Eye (tissue), 1 donor: ENCODE data around the gene RAB28.

Source experiments
- DNase-seq: peaks from one replicate; pipeline ENCODE4 v3.0.0-alpha.2; 2015

RAB28 gene

DNA sequence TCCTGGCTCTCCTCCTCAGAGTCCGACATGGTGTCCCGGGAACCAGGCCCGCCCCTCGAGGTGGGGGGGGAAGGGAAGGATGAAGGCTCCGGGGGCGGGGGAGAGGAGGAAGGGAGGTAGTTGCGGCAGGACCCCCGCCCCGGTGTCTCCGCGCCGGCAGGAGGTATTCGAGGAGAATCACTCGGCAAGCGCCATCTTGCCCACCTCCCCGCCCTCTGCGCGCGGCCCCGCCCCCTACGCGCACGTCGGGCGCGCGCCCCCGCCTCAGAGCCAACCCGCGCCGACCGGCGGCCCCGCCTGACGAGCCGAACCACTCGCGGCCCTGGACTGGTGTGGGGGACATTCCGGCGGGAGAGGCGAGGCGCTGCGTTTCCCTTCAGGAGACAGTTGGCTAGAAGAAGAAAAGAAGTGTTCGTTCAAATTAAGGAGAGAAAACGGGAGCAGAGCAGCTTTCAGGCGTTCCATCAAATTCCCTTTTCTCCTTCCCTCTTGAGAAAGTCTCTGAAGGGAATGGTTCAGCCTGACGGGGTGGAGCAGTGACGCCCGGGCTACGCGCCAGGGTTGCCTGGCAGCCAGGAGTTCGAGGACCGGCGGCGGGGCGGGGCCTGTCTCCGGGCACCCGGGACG, at the start of gene RAB28:
Gene RAB28 (minus strand): TSS at position 219 of the 627 bp plus-strand sequence.
- DNase-seq = peak; percentile 98

DNA sequence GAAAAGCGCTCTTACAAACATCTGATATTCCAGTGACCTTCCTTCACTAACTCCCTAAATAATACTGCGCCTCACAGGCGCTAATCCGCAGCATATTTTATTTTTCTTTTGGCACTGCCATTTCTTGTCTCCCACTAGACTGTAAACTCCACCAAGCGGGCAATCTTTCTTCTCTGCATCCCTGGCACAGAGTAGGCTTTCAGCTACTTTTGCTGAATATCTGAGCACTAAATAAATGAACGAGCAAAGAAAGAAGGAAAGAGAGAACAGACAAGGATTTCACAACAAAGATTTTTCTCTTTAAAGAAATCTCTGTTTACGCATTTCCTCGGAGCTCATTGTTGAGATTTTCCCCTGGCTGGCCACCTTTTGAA, 47.5 kb upstream of the RAB28 start:
- no peak for DNase-seq

DNA sequence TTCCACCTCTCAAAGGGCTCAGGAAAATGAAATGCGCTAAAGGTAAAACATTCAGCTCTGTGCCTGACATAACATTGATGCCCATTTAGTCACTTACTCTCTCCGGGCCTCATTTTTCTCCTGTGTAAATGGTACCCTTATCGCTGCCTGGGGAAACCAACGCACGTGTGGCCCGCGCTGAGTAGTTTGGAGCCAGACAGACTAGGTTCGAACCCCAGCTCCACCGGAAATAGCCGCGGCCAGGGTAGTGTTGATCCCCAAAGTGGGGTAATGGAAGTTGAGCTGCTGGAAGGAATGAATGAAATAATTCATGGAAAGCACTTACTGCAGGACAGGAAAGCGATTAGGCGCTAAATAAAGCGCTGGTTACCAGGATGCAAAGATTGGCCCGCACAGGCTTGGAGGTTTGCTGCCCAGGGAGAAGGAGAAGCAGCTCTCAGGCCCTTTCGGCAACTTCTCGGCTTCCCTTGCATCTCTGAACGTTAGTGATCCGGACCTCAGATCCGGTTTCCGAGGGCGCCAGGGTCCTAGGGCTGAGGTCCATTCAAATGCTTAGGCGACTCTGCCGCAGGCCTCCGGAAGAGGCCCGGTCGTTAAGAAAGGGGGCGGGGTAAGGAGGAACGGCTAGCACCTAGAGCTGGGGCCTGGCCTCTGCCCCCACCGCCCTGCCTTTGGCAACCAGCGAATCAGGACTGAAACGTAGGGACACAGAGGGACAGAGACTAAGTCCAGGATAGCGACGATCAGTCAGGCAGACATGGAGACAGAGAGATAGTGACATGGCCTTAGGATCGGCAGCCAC, 46.9 kb upstream of the RAB28 start:
- DNase-seq = peak; percentile 51

DNA sequence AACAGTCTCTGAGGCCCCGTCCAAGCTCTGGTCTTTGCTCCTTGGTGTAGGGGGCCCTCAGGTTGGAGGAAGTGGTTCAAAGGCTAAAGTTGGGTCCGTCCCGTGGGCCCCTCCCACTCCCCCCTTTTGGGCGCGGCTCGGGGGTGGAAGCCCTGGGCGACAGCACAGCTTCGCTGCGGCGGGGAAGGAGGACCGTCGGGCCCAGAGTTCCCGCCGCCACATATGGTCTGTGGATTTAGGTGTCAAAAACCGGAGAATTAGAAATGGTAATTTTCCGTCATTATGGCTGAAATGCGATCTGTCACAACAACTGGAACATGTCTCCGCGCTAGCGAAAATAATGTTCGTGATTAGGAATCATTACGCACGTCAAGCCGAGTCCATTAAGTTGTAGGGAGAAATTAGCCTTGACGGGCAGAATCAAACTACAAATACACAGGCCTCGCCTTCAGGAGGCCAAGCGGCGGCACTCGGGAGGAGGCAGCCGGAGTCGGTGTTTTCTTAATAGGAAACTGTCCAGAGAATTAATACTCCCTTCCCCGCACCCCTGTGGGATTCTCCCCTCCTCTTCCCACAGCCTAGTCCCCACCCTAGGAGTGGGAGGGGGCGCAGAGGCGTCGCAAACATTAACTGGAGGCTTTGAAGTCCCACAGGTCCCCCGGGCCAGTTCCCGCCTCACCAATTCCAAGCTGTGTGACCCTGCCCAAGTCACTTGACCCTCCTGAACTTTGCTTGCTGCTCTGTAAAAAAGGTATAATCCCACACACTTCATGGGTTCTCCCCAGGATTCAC, 45.2 kb upstream of the RAB28 start:
- peak; percentile 62 for DNase-seq

DNA sequence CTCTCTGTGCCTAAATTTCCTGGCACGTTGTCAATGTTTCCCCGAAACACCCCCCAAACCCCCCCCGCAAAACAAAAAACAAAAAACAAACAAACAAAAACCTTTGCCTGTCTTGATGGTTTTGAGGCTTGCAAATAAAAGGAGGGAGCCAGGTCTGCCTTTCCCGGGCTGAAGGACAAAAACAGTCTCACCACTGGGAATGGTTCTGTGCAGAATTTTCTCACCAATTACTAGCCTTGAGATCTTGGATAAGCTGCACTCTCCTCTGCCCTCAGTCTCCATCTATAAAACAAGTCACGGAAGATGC, 44.6 kb upstream of the RAB28 start:
- DNase-seq = peak; percentile 52

DNA sequence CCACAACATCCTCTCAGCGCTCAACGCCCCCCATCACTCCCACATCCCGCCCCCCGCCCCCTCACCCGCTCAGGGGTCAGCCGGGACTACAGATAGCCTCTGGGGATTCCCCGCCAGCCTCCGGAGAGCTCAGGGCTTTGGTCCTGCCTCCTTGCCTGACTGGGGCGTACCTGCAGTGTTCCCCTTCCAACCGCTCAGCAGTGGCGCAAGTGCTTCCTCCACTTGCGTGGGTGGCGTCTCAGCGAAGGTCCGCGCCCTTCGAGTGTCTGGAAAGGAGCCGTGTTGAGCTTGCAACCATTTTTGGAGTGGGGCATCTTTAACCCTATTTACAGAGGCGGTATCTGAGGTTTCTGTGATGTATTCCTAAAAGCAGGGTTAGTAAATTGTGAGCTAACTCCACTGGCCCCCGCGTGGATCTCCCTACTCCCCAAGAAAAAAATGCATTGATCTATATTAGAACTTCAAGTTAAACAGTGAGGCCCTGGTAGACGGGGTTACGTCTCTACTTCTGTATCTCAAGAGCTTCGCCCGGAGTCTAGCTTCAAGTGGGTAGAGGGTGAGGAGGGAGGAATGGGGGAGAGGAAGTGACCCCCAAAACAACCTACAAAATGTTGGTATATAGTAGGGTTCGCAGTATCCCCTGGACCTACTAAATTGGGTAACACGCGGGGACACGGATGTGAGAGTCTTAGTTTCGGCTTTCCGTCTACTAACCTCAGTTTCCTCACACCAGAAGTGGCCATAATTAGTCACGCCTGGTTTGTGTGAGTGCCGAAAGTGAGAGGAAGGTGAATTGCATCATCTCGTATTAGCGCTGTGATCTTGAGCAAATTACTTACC, 44.1 kb upstream of the RAB28 start:
- peak; percentile 41 for DNase-seq

DNA sequence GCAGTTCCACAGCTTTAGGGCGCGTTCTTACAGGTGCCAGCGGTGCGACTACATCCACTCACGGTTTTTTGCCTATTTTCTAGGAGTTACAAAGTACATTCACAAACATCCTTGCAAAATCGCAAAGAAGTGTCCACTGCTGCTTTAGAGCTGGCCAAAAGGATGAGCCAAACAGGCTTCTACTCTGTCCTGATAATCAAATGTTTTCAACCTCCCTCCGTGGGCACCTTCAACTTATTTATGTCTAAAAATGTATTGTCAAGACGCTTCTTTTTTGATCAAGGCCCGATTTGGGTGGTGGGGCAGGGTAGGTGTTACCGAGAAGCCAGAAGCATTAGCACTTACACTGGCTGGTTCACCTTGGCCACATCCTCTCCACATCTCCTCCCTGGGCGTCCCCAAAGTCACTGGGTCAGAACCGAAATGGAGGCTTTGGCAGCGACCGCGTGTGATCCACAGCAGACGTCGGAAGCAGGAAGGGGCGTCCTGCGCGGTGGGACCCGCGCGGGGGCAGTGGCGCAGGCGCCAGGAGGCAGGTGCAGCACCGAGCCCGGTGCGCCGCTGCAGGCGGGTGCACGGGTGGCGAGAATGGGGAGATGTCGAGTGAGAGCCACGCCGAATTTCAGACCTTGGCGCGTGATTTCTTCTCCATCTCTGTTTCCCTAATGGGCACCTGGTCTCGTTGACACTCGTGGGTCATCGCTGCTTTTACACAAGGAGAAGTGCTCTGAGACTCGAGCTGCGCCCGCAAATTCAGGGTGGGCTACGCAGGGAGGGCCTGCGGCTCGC, 43.2 kb upstream of the RAB28 start:
- peak; percentile 31 for DNase-seq

DNA sequence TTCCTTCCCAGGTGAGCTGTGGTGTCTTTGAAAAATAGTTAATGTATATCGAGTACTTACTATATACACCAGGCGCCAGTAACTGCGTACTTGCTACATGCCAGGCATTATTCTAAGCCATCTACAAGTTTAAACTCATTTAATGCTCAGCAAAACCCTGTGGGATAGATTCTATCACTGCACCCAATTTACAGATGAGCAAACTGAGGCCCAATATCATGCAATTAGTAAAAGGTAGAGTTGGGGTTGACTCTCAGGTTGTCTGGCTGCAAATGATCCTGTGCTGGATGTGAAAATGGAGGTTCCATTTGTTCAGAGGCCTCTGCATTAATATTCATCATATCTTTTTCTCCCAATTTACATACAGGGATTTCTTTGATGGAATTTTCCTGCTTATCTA, 42.5 kb upstream of the RAB28 start:
- no peak for DNase-seq

DNA sequence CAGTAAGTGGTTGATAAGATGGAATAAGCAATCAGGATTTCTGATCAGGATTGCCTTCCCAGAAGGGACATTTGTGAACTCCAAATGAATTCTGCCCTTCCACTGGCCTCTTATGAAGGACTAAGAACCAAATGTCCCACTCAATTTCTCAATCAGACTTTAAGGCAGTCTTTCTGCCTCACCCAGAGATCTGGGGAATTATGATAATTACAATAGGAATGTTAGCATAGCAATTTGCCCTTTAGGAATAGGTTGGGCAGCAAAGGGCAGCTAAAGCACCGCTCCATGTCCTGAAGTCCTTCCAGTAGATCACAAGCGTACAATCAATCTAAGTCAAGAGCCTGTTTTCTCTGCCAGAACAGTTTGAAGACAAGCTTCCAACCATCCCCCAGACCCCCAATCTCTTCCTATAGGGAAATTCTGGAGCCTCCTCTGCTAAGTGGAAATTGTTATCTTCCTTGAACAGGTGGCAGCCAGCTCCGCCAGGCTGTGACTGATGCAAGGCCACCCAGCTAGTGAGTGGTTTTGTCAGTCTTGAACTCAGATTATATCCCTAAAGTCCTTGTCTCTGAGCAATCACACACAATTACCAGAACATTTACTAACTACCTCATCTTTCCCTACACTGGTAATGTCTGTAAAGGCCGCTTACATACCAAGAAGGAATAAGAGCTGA, 41.6 kb upstream of the RAB28 start:
- DNase-seq = peak; percentile 18

DNA sequence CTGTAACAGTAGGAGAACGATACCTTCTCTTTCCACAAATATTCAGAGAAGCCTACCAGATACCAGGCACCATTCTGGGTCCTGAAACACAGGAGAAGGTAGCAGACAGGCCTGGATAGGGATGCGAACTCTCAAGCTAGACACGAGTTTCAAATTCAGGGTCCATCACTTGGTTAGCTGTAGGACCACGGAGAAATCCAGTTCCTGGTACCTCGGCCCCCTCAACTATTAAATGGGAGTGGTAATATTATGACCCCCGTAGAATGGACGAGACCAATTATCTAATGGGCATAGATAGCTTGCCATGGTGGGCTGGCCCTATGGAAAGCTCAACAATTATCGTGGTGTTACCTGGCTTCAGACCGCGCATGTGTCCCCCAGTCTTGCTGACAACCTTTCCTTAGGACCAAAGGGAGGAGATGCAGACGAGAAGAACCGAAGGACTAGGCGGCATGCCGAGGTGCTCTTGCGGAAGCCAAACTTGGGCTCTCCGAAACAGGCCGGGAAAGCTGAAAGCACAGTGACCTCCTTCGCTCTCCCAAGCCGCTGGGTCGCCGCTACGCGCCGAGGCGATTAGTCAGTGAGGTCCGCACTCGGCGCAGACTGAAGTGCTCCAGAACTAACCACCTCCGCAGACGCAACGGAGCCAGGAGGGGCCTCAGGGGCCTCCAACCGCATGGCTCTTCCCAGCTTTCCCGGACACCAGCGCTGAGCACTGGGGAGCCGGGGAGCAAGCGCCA, 40.5 kb upstream of the RAB28 start:
- DNase-seq = peak; percentile 49

DNA sequence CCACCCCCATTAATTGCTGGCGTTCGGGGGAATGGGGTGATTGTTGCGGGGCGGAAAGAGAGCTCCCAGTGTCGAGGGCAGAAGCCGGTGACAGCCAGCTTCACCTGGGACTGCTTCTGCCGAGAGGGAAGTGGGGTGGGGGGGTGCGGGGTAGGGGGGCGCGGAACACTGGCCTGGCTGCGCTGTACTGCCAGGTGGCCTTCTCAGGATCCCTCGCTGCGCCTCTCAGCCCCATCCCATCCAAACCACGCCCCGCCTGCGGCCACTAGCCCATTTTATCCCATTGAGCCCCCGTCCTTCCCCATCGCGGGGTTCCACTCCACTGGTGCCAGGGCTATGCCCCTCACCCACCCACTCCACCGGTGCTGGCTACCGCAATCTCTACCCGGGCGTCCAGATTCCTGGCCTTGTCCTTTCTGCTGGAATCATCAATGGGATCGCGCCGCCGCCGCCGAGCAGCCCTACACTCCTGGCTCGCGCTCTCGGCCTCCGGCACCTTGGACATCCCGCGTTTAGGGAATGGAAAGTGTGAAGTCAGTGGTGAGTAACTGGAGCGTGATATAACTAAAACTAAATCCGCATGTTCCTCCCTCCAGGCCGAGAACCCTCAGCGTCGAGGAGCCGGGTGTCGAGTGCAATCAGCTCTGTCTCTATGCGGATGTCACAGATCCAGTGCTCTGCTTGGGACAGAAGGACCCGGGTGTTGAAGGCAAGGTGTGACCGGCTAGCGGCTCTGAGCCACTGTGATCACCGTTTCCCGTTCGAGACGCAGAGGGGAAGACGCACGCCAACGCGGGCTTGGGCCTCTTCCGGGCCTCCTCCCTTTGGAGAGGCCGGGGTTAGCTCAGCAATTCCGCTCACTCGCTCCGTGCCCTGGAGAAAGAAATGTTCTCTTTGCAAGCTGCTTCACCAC, 39.7 kb upstream of the RAB28 start:
- peak; percentile 48 for DNase-seq

DNA sequence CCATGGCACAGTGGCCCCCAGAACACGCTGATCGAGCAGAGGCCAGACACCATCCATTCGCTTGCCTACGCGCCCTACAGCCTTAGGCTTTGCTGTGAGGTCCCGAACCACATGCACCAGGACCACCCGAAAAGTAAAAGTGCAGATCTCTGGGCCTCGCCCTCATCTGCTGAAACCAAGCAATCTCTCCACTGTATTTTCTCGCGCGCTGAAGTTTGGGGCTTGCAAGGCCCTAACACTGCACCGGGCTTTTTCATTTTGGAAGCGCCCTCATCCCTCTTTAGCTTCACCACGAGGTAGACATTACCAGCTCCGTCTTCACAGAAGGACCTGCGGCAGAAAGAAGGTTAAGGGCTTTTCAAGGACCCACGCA, 39.0 kb upstream of the RAB28 start:
- DNase-seq = peak; percentile 50

DNA sequence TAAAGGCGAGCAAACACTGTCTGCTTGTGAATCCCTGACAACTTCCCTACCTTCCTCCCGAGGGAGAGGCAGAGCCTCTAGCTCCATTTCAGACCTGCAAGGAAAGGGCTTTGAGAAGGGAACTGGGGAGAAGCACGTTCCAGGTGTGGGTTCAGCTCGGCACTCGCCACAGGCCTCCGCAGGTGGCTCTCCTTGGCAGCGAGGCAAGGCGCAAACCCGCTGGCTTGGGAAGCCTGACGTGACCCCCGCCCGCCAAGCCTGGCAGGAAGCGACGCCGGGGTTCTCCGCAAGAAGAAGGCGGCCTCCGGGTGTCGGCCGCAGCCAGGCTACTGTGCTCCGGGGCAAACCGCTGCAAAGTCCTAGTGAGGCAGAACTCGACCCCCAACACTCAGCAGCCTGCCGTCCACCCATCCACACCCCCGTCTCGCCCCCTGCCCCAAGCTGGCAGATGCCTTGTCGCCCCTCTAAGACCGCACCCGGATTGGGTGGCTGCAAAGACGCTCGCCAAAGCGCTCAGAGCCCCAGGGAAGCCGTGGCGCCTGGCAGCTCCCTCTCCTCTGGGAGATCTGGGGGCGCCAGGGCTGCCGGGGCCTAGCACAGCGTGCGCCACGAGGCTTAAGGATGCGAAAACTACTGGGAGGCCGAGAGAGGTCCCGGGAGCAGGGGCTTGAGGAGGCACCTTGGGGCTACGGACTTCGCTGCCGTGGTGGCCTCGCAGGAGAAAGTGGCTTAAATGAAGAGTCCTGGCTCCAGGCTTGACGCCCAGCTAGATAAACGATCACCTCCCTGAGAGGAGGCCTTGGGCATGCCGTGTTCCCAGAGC, 38.4 kb upstream of the RAB28 start:
- DNase-seq = peak; percentile 55

DNA sequence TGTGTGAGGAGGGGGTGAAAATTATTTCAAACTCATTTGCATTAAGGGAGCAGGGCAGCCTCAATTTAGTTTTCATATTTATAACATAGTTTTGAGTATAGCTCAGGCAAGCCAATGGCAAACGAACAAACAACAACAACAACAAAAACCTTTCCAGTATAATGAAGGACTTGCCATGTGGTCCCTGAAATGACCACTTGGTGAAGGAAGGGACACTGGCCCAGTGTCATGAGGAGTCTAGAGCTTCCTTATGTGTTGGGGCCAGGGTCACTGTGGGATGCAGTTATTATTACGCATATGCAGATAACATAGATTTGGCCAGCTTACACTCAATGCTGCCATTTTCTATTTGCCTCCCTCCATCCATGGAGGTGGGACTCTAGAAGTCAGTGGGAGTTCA, 36.9 kb upstream of the RAB28 start:
- DNase-seq = no peak

DNA sequence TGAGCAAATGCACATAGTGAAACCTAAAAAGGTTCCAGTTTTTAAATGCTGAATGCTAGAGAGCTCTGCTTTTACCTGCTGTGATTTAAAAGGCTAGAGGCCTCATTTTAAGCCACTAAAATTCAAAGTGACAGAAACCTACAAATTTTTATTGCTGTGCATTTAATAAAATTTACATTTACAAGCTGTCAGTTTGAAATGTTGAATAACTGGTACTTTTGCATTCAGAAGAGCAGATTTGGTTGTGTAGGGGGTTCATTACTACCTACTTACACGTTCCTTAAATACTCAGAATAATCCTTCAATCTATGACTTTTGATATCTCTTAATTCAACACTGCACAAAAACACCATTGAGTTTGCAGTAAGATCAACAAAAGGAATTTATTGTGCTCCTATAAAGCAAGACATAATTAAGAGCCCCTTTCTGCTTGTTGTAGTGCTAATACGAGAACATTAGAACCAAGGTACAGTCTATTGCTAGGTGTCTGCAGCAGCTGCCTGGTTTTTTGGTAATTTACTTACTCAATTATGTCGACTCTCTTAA, 32.2 kb upstream of the RAB28 start:
- DNase-seq = no peak

DNA sequence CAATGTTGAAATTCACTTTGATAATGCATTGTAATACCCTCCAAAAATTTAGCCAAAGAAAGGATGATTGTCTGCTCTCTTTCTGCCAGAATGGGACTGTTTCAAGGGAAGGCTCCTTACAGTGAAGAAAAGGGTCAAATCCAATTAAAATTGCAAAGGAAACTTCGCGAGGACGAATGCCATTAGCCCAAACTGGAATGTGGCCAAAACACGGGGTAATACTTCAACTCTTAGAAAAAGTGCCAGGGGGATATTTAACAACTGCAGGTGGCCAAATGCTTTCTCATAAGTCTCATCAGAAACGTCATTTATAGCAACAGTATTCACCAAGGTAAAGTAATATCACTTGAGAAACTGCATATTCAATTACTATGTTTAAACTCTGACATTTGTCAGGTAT, 31.1 kb upstream of the RAB28 start:
- DNase-seq = no peak

DNA sequence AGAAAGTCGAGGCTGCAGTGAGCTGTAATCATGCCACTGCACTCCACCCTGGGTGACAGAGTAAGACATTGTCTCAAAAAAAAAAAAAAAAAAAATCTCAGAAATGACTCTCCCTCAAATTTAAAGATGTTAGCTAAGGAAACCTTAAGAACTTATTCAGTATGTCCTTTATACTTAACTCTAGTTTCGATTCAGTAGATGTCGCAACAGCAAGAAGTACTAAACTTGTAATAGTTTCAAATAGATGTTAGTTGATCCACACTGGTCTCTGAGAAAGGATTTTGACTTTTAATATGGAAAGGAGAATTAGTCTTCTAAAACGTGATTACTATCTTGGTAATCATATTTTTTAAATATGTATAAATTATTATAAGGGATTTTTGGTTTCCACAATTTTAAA, 30.6 kb upstream of the RAB28 start:
- DNase-seq = no peak

DNA sequence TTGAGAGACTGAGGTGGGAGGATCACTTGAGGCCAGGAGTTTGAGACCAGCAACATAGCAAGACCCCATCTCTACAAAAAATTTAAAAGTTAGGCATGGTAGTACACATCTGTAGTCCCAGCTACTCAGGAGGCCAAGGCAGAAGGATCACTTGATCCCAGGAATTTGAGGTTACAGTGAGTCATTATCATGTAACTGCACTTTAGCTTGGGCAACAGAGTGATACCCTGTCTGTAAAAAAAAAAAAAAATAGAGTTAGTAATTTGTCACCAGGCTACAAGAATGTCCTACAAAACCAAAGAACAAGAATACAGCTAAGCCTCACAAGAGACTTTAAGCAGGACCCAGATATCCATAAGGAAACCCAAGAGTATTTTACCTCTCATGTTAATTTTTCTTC, 27.0 kb upstream of the RAB28 start:
- DNase-seq = no peak

DNA sequence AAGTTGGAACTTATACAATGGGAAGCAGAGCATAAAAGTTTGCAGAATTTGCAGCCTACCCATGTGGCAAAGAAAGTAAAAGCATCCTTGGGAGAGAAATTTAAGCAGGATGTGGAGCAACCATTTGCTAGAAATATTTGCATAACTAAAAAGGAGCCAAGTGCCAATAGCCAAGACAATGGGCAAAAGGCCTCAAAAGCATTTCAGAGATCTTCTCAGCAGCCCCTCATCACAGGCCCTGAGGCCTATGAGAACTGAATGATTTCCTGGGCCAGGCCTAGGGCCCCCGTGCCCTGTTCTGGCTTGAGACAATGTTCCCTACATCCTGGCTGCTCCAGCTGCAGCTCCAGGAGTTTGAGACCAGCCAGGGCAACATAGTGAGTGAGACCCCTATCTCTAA, 25.3 kb upstream of the RAB28 start:
- DNase-seq = no peak
